AG04450 (cell line): ENCODE results near the gene NAP1L4. TPM values are rescaled to one million over a fixed set of nuclear protein-coding genes. Genes with fewer than 3 reads are reported as not detected.
"Not testable (repeated sequence)": the region's sequence is repeated elsewhere in the genome, so short reads cannot be mapped to it uniquely, and the experiment has no call there.

Experiments
- CTCF ChIA-PET: fragments of 300-600, 350-600 bp; formaldehyde crosslinking; extraction: SDS; loops from one replicate; lab custom pipeline; 2022; ENCODE audit warnings: antibody characterized with exemption, inconsistent platforms; lab: Charles Lee
- POLR2A ChIA-PET: fragments of 350-600 bp; formaldehyde crosslinking; extraction: SDS; loops from one replicate; lab custom pipeline; 2021; ENCODE audit warnings: antibody characterized with exemption, inconsistent platforms; lab: Yijun Ruan, JAX
- DNase-seq: peaks from one replicate; pipeline ENCODE4 v3.0.0-alpha.2; 2011; ENCODE audit warnings: low read depth, low spot score
- H3K27ac ChIP-seq: one replicate; pipeline ENCODE4 v1.5.1; 2012; ENCODE audit warnings: low read depth, low read length, control low read depth
- H3K27me3 ChIP-seq: one replicate; pipeline ENCODE4 v1.6.0; 2012; ENCODE audit warnings: low read length; ENCODE audit not compliant: control insufficient read depth, insufficient read depth
- H3K4me3 ChIP-seq: 2 replicates; pipeline ENCODE4 v1.5.1; 2011; ENCODE audit warnings: mild to moderate bottlenecking, low read depth, low read length, control low read depth
- H3K9me3 ChIP-seq: 2 replicates; pipeline ENCODE4 v1.5.1; 2012; ENCODE audit warnings: low read length; ENCODE audit not compliant: control insufficient read depth, insufficient read depth
- CTCF ChIP-seq: IDR thresholded peaks from 2 replicates; pipeline ENCODE4 v1.5.1; 2011; ENCODE audit warnings: low read depth, low read length, control low read depth, inconsistent platforms
- polyA plus RNA-seq: library from polyadenylated mRNA; depleted of rRNA; stranded (reverse); fragments of >200 nt; gene quantifications from 2 replicates; pipeline ENCODE4 v1.2.3, GENCODE V29; 2011

Gene NAP1L4
- polyA plus RNA-seq, 1 experiment, result 107 TPM

GRCh38 chr11:2937641-2938457 is 54.3 kb downstream of the NAP1L4 start:
- POLR2A ChIA-PET, H3K27ac ChIP-seq, H3K27me3 ChIP-seq, CTCF ChIA-PET, H3K4me3 ChIP-seq, DNase-seq: not testable (repeated sequence)
- H3K9me3 ChIP-seq, result peaks cover 17% of the 10 kb centered on the region

GRCh38 chr11:2934611-2935239 is 57.4 kb downstream of the NAP1L4 start:
- TF ChIP-seq CTCF, result no peak
- Histone ChIP-seq H3K27me3 (no peaks in the 10 kb centered on the region), H3K9me3 (peaks cover 11% of the 10 kb centered on the region), H3K4me3 (no peak overlapping the region), H3K27ac (no peak overlapping the region)
- ChIA-PET CTCF (no interaction called here), POLR2A (interaction anchor here (1.0 kb wide), 1 partner anchor 11 kb away, joined by 5 read pairs; no protein-coding TSS in a partner anchor)
- DNase-seq, result no peak

- DNase-seq, result no peak
- ChIA-PET CTCF (no interaction called here), POLR2A (interaction anchor here (0.7 to 1.0 kb wide), 2 partner anchors 9 to 11 kb away, joined by 3 to 5 read pairs; no protein-coding TSS in a partner anchor)
- Histone ChIP-seq H3K27ac (no peak overlapping the region), H3K27me3 (no peaks in the 10 kb centered on the region), H3K9me3 (peaks cover 10% of the 10 kb centered on the region), H3K4me3 (no peak overlapping the region)
- TF ChIP-seq CTCF, result no peak
Measured at GRCh38 chr11:2934021-2934550, 58.0 kb downstream of the NAP1L4 start.

GRCh38 chr11:2933375-2934020 is 58.6 kb downstream of the NAP1L4 start:
- H3K9me3 ChIP-seq, result peaks cover 7% of the 10 kb centered on the region
- ChIA-PET POLR2A (interaction anchor here (0.7 to 1.0 kb wide), 3 partner anchors 10 to 12 kb away, joined by 3 to 5 read pairs (median 3); no protein-coding TSS in a partner anchor), CTCF (no interaction called here)
- DNase-seq, result peak; percentile 24
- H3K4me3 ChIP-seq, result no peak overlapping the region
- H3K27ac ChIP-seq, result peak overlapping the region; percentile 39
- no peaks in the 10 kb centered on the region for H3K27me3 ChIP-seq
- no peak for TF ChIP-seq CTCF

GRCh38 chr11:2932850-2933251 is 59.3 kb downstream of the NAP1L4 start:
- H3K9me3 ChIP-seq, result peaks cover 7% of the 10 kb centered on the region
- no peak for DNase-seq
- ChIA-PET CTCF (no interaction called here), POLR2A (interaction anchor here (1.0 kb wide), 1 partner anchor 13 kb away, joined by 3 read pairs; no protein-coding TSS in a partner anchor)
- no peaks in the 10 kb centered on the region for H3K27me3 ChIP-seq
- TF ChIP-seq CTCF, result no peak
- no peak overlapping the region for H3K4me3 ChIP-seq
- peak overlapping the region; percentile 39 for H3K27ac ChIP-seq
